Stimulated activated CD4-positive, alpha-beta T cell treated with anti-CD3 and anti-CD28 coated beads, Interleukin-1b, Interleukin-23, amount 100 ng/mL, for 24 hours (primary cell): Measurements from ENCODE around the gene VPS37D.
"Not testable (repeated sequence)": the region's sequence is repeated elsewhere in the genome, so short reads cannot be mapped to it uniquely, and the experiment has no call there.

ENCODE experiments used
- DNase-seq, 4 experiments: peaks; one replicate each; pipeline ENCODE4 v3.0.0-alpha.2; 2020; ENCODE audit warnings: low read depth in 4 of 4, low spot score in 1 of 4

Gene VPS37D

DNA sequence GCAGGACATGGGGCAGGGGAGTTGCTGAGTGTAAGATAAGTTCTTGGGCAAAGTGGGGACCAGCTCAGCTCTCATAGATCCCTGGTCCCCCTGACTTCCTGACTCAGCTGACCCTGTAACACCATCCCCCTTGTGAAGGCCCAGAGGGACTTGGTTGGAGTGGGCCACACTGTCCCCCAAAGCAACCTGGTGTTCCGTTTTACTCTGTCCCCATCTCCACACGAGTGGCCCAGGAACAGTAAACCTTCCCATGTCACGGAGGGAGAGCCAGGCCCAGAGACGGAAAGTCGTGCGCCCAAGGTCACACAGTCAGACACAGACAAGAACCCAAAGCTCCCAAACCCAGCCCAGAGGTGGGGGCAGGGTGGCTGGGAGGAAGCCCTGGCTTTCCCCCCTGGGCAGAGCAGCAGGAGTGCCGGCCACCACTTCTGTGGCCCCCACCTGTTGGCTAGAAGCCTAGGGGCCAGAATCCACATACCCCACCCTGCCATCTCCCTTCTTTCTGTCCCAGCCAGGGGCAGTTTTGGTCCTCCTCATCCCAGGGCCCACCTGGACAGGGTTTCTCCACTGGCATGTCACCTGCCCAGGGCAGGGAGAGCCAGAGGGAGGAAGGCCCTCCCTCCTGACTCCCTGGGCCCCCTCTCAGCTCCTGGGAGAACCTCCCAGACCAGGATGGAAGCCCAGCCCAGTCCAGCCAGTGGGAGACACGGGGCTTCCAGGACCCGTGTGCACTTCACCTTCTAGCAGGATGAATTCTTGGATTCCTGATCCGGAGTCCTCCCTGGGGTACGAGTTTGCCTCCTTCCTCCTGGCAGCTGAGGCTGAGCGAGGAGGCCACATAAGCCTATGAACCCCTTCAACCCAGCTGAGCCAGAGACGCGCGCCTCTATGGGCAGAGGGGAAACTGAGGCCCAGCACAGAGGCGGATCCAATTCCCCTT is 20.6 kb upstream of the VPS37D start:
- DNase-seq = no peak

- no peak for DNase-seq
These were observed 19.7 kb upstream of the VPS37D start for GRCh38 chr7:73647725-73648592.

DNA sequence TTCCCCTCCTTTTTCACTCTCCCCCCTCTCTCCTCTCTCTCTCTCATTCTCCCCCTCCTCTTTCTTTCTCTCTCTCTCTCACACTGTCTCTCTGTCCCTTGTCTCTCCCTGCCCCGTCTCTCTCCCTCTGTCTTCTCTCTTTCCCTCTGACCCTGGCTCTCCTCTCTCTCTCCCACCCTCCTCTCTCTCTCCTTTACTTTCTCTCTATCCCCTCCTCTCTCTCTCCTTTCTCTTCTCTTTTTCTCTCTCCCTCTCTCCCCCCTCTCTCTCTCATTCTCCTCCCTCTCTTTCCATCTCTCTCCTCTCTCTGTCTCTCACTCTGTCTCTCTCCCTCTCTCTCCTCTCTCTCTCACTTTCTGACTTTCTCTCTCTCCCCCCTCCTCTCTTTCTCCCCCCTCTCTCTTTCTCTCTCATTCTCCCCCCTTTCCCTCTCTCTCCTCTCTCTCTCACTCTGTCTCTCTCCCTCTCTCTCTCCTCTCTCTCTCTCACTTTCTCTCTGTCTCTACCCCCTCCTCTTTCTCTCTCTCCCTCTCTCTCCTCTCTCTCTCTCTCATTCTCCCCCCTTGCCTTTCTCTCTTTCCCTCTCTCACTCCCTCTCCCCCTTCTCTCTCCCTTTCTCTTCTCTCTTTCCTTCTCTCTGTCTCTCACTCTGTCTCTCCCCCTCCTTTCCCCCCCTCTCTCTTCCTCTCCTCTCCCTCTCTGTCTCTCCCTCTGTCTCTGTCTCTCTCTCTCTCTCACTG is 18.9 kb upstream of the VPS37D start:
- DNase-seq = no peak

DNA sequence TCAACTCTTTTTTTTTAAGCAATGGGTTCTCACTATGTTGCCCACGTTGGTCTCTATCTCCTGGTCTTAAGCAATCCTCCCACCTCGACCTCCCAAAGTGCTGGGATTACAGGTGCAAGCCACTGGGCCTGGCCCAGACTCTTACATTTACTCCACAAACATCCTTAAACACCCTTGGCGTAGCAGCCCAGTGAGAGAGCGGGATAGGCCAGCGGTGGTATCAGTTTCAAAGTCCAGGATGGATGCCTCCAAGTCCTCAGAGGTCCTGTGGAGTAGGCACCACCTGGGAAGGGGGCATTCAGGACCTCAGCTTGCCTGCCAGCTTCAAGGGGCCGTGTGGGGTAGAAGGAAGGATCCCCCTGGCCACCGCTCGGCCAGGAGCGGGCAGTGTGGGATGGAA is 18.1 kb upstream of the VPS37D start:
- DNase-seq = no peak

GRCh38 chr7:73650524-73650923 is 17.1 kb upstream of the VPS37D start:
- DNase-seq = no peak

DNA sequence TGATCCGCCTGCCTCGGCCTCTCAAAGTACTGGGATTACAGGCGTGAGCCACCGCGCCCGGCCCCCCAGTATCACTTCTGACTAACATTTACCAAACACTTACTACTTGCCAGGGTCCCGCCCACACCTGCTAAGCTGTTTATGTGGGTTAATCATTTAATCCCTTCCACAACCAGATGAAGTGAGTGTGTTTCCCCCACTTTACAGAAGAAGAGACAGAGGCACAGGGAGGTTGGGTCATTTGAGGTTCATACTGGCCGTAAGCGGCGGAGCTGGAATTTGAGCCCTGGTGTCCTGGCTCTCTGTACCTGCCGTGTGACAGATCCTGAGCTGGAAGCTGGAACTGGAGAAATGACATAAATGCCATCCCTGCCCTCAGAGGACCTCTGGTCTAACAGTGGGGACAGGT is 15.1 kb upstream of the VPS37D start:
- DNase-seq = no peak

- not testable (repeated sequence) for DNase-seq
These were observed 12.3 kb upstream of the VPS37D start for GRCh38 chr7:73655309-73655708.

- DNase-seq = no peak
These were observed 7.6 kb upstream of the VPS37D start for GRCh38 chr7:73659983-73660382.

- DNase-seq = not testable (repeated sequence)
These were observed 7.0 kb upstream of the VPS37D start for GRCh38 chr7:73660594-73660993.

GRCh38 chr7:73663033-73663432 is 4.6 kb upstream of the VPS37D start:
- no peak for DNase-seq

DNA sequence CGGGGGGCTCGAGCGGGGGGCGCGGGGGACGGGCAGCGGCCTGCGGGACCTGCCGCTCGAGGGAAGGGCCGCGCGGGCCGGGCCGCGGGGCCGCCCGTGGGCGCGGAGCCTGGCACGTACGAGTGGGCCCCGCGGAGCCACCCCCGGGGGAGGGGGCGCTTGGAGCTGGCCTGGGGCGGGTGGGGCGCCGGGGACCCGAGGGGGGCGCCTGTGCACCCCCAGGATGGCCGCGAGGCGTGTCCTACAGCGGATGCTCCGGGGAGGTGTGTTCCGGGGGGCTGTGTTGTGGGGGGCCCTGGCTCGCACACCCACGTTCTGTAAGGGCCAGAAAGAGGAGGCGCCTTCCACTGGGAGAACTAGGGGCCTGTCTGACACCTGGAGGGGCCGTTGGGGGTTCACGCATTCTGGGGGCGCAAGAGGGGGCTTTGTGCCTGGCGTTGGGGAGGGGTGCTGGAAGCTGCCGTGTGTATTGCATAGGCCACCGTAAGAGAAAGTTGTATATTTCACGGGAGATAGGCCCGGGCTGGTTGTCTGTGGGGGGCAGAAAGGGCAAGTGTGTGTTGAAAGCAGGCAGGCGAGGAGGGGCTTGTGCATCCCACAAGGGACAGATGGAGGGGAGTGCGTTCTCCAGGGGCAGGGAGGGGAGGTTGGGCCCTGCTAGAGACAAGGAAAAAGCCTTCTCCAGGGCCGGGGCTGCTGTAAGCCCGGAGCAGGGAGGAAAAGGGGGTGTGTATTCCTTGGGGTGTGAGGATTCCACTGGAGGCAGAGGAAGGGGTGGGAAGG is 663 bp downstream of the VPS37D start:
- DNase-seq = no peak

GRCh38 chr7:73668886-73669230 is 1.2 kb downstream of the VPS37D start:
- DNase-seq = no peak

- no peak for DNase-seq
These were observed 1.7 kb downstream of the VPS37D start for GRCh38 chr7:73669288-73669701.

DNA sequence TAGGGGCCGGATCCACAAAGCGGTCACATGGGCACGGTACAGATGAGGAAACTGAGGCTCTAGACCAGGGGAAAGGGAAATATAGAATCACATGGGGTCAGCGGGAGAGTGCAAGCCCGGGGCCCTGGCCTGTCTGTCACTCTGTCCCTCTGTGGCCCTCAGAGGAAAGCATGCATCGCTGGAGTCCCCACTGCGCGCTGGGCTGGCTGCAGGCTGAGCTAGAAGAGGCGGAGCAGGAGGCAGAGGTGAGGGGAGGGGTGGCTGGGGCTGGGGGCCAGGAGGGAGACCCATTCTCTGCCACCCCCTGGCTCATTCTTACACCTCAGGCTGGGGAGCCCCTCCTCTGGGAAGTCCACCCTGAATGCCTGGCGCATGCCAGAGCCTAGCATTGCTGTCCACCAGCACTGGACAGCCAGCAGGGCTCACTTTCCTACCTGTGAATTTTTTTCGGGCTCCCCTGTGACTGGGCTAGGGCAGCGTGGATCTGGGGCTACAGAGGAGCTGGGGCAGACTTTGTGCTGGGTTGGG is 2.3 kb downstream of the VPS37D start:
- no peak for DNase-seq

DNA sequence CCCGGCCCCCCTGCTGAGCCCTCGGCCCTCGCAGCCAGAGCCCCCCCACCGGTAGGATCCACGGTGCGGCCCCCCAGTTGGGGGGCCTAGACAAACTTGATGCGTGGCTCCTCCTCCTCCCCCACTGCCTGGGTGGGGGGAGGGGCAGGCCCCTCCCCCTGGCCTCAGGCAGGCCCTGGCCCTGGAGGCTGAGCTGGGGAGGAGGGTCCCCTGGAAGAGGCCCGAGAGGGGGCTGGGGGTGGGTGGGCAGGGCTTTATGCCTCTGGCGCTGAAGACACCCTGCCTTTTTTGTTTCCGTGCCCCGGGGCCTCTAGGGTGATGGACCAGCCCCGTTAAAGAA is 3.7 kb downstream of the VPS37D start:
- no peak for DNase-seq

DNA sequence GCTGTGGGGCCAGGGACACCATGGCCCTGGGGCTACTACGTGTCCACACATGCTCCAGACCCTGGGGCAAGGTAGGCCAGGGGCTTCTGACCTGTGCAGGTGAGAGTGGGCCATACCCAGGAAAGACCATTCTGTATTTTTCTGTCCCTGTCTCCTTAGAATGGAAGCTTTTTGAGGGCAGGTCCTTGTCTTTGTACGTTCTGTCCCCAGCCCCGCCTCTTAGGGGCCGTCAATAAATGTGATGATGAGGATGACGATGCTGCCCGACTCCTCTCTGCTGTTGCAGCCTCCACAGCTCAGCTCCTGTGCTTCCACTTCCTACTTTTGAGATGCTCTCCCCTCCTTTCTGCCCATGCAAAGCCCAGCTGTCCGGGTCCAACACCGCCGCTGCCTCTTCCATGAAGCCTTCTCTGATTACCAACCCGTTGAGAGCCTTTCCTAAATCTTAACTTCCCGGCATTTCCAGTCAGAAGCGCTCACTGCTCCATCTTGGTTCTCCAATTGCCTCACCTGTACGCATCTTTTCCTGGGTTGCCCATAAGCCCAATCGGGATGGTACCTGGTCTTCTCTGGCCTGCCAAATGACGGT is 4.3 kb downstream of the VPS37D start:
- DNase-seq = no peak

GRCh38 chr7:73674468-73675124 is 7.0 kb downstream of the VPS37D start:
- DNase-seq = no peak

GRCh38 chr7:73676062-73676461 is 8.4 kb downstream of the VPS37D start:
- DNase-seq = not testable (repeated sequence)

- DNase-seq = no peak
These were observed 11.2 kb downstream of the VPS37D start for GRCh38 chr7:73678862-73679261.

DNA sequence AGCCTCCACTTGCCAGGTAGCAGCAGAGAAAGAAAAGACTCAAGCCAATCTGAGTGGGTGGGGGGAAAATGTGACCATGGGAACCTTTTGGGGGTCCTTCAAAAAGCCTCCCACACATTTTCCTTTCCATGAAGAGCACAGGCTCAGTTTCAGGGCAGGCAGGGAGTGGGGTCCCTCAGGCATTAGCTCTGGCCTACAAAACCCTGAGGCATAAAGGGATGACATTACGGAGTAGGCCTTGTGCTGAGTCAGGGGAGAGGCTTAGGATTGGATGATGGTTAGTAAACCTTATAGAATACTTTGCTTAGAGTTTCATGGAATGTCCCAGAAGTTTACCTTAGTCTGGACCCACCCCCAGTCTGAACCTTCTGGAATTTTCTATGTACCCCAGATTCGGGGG is 12.1 kb downstream of the VPS37D start:
- DNase-seq = no peak
